Stimulated activated CD8-positive, alpha-beta memory T cell treated with anti-CD3 and anti-CD28 coated beads, Interleukin-15, amount 100 ng/mL, for 1 hour (primary cell): Measurements from ENCODE around the gene RAPSN.
A peak's percentile ranks its signal among the peaks of the same experiment; 100 is the strongest.

Experiments
- DNase-seq: peaks from one replicate; pipeline ENCODE4 v3.0.0-alpha.2; 2020; ENCODE audit warnings: low read depth

RAPSN gene

DNA sequence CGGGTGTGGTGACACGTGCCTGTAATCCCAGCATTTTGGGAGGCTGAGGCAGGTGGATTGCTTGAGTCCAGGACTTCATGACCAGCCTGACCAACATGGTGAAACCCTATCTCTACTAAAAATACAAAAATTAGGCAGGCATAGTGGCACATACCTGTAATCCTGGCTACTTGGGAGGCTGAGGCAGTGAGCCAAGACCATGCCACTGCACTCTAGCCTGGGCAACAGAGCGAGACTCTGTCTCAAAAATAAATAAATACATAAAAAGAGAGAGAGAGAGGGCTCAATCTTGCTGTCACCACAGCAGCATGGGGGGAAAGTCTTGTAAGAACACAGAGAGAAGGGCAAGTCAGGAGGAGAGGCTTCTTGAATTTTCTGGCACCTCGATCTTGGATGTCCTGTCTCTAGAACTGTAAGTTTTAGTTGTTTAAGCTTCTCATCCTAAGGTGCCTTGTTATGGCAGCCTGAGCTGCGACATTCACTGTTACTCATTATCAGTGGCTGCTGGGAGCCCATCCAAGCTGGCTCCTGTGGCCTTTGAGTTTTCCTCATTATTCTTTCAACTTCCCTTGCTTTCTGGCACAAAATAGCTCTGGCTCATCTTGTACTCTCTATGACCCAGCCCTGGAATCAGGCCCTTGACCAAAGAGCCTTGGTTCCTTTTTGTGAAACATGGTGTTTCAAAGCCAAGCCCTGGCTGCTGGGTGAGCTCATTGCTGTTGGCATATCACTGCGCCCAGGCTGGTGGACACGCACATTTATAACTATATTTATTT lies 14.7 kb downstream of the RAPSN start:
- no peak for DNase-seq

DNA sequence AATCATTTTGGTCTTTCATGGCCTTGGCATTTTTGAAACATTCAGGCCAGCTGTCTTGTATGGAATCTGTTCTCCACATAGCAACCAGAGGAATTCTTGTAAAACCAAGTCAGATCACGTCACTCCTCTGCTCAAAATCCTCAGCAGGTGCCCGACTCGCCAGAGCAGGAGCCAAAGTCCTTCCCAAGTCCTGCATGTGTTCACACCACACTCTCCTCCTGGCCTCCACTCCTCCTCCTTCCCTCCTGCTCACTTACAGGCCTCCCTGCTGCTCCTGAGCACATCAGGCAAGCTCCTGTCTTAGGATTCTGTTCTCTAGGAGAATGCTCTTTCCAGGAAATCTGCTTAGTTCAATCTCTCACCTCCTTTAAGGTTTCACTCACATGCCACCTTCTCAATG lies 15.8 kb downstream of the RAPSN start:
- no peak for DNase-seq

DNA sequence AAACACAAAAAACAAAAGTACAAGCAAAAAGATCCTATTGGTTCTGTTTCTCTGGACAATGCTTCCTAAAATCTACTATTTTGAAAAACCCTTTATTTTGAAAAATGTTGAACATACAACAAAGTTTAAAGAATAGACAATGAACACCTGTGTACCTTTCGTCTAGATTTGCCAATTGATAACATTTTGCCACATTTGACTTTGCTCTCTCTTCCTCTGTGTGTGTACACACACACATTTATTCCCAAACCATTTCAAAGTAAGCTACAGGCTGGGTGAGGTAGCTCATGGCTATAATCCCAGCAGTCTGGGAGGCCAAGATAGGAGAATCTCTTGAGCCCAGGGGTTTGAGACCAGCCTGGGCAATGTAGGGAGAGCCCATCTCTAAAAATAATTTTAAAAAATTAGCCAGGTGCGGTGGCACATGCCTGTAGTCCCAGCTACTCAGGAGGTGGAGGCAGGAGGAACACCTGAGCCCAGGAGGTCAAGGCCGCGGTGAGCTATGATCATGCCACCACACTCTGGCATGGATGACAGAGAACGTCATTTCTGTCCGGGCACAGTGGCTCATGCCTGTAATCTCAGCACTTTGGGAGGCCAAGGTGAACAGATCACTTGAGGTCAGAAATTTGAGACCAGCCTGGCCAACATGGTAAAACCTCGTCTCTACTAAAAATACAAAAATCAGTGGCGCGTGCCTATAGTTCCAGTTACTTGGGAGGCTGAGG lies 17.4 kb downstream of the RAPSN start:
- DNase-seq: no peak

DNA sequence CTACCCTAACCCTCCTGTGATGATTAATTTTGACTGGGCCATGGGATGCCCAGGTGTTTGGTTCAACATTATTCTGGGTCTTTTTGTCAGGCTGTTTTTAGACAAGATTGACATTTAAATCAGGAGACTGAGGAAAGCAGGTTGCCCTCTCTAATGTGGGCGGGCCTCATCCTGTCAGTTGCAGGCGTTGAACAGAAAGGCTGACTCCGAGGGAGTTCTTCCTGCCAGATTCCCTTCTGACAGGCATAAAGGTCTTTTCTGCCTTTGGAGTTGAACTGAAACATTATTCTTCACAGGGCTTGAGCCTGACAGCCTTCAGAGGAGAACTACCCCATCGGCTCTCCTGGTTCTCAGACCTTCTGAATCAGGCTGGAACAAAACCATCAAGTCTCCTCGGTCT lies 18.4 kb downstream of the RAPSN start:
- DNase-seq: no peak

DNA sequence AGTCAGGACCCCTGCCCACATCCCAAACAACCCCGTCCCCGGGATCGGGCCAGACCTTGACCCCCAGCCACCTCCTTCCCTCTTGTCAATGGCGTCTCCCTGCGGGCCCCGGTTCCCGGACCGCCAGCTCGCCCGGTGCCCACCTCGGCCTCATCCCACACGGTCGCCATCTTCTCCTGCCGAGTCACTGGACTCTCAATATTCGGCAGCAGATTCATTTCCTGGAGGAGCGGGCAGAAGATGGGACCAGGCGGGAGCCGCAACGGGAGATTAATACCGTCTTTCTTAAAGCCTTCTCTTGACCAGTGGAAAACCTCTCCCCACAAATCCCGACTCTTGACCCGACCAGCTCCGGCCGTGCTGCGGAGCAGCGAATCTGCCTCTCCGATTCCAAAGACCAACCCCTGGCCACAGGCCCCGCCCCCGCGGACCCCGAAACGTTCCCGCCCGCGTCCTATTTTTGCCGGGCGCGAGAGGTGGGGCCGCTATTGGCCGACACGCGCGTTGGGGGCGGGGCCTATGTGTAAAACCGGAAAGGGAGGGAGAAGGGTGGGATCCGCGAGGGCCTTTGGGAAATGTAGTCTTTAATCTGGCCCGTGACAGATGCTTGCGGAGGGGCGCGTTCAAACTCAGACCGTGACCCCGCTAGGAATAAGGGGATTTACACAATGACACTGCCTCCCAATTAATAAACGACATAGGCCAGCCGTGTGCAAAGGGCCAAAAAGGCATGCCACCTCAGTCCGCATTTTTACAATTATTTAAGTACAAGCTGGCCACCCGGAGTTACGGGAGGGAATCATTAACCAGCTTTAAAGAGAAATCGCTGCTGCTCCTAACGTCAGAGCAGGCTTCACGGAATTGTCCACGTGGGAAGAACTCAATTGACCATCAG lies 22.6 kb downstream of the RAPSN start, which contains the start of gene PSMC3:
Gene PSMC3, minus strand, starts transcription at position 378 of the 895 bp plus-strand sequence. Its CDS starts 160 bp downstream, at position 218.
- peak; percentile 97 for DNase-seq

DNA sequence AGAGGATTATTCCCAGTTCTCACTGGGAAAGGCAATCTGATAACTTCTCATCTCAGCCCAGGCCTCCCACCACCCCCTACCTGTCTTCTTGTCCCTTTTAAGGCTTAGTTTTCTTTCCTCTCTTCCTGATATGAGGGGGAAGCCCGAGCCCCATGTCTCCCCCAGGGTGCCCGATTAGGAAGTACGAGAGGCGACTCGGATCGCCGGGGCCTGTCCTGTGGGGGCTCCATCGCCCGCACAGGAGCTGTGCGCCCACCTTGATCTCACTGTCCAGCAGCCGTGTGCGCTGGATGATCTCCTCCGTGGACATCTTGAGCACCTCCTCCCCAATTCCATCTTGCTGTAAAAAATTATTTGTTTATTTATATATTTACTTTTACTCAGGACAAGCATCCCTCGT lies 23.3 kb downstream of the RAPSN start:
- DNase-seq: no peak

DNA sequence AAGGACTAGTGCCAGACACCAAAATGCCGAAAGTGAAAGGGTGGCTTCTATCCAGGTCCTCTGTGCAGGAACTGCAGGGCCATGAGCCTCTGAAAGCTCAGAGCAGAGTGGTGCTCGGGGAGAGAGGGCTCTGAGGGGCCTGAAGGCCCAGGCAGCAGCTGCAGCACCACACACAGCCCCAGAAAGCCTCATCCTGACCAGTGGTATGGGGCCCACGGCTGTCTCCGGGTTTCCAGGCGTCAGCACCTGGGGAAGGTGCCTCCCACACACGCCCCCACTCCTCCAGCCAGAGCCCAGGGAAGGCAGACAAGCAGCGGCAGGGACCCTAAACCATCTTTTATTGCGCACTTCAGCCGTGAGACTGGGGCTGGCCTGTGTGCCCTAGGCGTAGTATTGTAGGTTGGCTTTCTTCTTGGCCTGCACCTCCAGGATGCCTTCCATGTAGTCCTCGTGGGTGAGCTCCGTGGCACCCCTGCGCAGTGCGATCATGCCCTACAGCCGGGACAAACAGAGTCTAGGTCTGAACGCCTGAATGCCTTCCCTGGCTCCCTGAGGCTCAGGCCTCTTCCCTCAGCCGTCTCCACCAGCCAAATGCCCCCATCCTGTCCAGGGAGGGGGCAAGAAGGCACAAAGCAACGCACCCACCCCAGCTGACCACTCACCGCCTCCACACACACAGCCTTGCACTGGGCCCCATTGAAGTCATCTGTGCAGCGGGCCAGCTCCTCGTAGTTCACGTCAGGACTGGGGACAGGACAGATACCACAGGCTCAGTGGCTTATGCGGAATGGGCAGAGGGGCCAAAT lies 30.3 kb downstream of the RAPSN start:
- DNase-seq: no peak

DNA sequence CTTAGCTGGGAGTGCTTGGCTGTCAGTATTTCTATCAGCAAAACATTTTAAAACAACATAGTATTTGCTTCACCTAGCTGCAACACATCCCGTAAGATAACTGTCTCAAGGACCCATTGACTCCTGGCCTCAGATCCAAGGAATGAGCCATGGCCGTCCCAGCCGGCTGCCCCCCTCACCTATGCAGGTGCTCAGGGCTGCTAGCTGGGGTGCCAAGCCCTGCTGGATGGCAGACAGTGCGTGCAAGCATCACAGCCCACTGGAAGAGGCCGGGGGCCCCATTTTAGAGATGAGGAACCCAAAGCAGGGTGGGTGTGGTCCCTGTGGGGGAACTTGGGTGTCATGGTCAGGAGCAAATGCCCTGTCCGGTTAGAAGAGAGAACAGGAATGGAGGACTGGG lies 31.2 kb downstream of the RAPSN start:
- no peak for DNase-seq

DNA sequence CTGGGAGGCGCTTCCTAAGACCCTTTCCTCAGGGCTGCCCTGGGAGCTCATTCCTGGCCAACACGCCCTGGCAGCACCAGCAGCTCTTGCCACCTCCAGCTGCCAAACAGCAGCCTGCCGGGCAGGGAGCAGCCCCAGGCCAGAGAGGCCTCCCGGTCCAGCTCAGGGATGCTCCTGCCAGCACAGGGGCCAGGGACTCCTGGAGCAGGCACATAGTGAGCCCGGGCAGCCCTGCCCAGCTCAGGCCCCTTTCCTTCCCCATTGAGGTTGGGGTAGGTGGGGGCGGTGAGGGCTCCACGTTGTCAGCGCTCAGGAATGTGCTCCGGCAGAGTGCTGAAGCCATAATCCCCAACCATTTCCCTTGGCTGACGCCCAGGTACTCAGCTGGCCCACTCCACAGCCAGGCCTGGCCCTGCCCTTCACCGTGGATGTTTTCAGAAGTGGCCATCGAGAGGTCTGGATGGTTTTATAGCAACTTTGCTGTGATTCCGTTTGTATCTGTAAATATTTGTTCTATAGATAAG lies 32.9 kb downstream of the RAPSN start:
- no peak for DNase-seq

DNA sequence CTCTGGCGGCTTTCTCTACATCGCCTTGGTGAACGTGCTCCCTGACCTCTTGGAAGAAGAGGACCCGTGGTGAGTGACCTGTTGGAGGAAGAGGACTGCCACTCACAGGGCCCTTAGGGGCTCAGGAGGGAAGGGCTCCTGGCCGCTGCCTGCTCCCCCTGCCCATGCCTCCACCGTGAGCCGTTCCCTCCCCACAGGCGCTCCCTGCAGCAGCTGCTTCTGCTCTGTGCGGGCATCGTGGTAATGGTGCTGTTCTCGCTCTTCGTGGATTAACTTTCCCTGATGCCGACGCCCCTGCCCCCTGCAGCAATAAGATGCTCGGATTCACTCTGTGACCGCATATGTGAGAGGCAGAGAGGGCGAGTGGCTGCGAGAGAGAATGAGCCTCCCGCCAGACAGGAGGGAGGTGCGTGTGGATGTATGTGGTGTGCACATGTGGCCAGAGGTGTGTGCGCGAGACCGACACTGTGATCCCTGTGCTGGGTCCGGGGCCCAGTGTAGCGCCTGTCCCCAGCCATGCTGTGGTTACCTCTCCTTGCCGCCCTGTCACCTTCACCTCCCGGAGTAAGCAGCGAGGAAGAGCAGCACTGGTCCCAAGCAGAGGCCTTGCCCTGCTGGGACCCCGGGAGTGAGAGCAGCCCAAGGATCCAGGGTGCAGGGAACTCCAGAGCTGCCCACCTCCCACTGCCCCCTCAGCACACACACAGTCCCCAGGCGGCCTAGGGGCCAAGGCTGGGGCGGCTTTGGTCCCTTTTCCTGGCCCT lies 33.7 kb downstream of the RAPSN start:
- DNase-seq: no peak

DNA sequence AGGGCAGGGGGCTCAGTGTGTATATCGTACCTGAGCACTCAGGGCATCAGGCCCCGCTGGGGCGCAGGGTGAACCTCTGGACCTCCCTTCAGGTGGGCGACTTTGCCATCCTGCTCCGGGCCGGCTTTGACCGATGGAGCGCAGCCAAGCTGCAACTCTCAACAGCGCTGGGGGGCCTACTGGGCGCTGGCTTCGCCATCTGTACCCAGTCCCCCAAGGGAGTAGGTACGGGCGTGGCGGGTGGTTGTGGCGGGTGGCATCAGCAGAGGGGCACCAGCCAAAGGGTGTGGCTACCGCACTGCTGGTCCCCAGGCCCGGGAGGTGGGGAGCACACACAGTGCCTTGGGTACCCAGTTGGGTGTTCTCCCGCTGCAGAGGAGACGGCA lies 34.3 kb downstream of the RAPSN start:
- no peak for DNase-seq

DNA sequence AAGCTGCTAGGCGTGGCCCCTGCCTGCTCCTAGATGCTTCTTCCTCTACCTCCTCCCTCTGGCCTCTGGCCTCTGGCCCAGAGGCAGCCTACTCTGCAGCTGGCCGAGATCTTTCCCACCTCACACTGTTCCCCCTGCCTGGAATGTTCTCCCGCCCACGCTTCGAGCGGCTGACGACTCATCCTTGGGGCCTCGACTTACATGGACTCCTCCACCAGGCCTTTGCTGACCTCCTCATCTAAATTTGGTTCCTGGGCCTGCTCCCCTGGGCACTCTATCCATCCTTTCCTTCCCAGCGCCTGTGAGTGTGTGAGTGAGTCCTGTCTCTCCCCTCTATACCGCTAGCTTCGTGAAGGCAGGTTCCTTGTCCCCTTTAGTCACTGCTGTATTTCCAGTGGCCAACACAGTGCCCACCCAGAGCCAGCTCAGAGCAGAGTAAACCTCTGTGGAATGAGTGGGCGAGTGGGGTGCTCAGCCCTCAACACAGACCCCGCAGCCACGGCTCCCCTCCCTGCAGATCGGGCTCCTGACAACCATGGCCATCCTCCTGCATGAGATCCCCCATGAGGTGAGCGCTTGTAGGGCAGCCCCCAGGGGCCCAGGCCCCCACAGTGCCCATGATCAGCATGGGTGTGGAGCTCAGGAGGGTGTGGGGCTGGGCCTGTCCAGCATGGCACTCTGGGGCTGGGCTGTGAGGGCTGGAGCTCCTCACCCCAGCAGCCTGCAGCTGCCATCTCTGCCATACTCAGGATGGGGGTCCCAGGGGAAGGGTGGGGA lies 34.8 kb downstream of the RAPSN start:
- no peak for DNase-seq

DNA sequence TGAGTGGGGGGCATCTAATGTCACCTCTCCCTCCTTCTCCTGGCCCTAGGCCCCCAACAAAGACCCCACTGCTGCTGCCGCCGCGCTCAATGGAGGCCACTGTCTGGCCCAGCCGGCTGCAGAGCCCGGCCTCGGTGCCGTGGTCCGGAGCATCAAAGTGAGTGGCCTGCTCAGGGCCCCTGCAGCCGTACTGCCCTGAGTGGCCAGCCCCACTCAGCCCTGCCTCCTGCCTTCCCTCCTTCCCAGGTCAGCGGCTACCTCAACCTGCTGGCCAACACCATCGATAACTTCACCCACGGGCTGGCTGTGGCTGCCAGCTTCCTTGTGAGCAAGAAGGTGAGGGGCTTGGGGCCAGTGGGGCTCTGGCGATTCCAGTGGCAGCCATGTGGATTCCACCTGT lies 35.6 kb downstream of the RAPSN start:
- no peak for DNase-seq

DNA sequence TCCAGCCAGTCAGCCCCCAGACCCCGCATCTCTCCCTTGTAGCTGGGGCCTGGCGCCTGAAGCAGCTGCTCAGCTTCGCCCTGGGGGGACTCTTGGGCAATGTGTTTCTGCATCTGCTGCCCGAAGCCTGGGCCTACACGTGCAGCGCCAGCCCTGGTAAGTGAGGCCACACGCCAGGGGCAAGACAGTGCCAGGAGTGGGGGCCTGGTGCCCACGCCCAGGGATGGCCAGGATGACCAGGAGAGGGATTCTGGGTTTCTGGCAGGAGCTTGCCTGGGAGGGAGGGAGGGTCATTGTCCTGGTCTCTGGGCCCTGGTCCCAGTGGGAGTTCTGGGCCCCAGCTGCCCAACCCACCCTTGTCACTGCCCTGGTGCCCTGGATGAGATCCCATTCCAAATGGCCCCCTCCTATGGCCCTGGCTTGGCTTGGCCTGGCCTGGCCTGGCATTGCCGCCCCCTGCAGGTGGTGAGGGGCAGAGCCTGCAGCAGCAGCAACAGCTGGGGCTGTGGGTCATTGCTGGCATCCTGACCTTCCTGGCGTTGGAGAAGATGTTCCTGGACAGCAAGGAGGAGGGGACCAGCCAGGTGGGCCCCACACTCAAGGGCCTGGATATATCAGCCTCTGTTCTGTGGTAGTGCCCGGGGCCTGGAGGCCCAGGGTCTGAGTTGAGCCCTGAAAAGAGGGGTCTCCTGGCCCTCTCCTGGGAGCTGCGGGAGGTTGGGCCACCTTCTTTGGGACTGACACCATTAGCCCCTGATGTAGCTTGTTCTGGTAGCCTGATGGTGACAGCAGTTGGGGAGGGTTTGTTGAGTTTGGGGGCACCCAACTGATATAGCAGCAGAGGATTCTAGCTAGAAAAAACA lies 36.8 kb downstream of the RAPSN start:
- DNase-seq: no peak

DNA sequence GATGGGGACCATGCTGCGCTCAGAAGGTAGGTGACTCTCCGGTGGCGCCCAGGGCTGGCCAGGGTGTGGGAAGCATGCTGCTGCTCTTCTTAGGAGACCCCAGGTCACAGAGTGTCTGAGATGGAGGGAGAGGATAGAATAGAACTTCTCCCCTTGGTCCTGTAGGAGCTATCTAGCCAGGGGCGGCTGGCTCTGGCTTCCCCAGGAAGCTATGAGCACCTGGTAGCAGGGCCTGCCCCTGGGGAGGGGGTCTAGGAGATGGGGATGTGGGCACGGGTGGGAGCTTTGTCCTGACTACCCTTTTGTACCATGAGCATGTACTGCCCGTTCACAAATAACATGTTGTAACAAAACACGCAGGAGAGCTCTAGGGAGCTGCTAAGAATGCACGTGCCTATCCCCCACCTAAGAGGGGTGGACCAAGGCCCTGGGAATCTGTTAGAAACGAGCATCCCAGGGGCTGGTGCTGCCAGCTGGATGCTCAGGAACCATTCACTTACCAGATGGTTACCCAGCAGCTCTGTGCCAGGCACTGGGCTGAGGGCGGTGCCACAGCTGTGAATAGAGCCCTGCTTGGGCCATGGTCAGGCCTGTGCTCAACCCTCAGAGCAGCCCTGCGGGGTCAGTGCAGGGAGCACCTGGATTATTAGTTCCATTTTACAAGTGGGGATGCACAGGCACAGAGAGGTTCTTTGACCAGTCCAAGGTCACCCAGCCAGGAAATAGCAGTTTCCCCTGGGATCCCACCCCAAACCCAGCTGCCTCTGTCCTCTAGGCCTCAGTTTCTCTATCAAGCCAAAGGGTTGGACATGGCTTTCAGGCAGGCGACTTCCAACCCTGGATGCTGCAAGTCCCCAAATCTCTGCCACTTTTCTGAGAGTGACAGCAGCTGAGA lies 38.3 kb downstream of the RAPSN start:
- DNase-seq: no peak

DNA sequence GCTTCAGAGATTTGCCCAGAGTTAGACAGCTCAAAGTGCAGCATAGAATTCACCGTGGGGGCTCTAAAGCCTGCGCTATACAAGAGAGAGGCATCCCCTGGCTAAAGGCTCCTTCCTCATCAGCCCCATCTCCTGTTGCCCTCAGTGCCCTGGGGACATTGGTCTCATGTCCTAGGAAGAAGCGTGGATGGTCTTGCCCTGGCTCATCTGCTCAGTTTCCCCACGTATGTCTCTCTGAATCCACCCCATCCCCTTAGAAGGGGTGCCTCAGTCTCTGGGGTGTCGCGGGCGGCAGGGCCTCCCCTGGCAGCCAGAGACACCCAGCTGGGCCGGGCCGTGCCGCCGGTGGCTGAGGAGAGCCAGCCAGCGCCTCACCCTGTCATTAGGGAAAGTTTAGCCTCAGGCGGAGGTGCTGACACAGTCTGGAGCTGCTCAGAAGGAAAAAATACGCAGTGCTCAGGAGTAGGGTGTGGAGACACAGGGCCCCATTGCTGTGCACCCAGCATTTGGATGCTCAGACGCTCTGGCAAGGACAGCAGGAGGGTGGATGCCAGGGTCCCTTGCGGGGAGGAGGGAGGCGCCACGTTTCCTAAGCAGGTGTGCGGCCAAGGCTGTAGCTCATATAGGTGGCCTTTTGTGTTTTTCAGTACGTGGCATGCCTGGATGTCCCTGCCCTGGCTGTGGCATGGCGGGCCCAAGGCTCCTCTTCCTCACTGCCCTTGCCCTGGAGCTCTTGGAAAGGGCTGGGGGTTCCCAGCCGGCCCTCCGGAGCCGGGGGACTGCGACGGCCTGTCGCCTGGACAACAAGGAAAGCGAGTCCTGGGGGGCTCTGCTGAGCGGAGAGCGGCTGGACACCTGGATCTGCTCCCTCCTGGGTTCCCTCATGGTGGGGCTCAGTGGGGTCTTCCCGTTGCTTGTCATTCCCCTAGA lies 39.2 kb downstream of the RAPSN start:
- no peak for DNase-seq
